HCT116 (cell line): Measurements from ENCODE around the gene DCTN3. TPM values are rescaled to one million over a fixed set of nuclear protein-coding genes. Genes with fewer than 3 reads are reported as not detected.

Source experiments
- ATAC-seq: fragments of 200-7000 bp; cut with Tn5 transposase; 2 replicates; pipeline ENCODE4 v1.9.1; 2020; ENCODE audit warnings: mild to moderate bottlenecking, moderate library complexity
- BruUV-seq: library from RNA; stranded (reverse); fragments of 400-500 nt; replicated peaks from 2 replicates; lab custom pipeline; 2021; lab: Mats Ljungman, UMichigan
- CTCF ChIA-PET: fragments of 300-600 bp; sonication (Branson Sonifier 250); formaldehyde crosslinking; loops from one replicate; lab custom pipeline; 2021; ENCODE audit warnings: antibody characterized with exemption; lab: Charles Lee
- POLR2A ChIA-PET: fragments of 300-600, 350-600 bp; sonication (Branson Sonifier 250); formaldehyde crosslinking; loops from one replicate; lab custom pipeline; 2021; ENCODE audit warnings: antibody characterized with exemption; lab: Charles Lee
- RAD21 ChIA-PET, 2 experiments: fragments of 300-600 bp; sonication (Branson Sonifier 250); formaldehyde crosslinking; loops; one replicate each; lab custom pipeline; 2023; ENCODE audit warnings: low total read pairs in 2 of 2; ENCODE audit not compliant: uncharacterized antibody in 2 of 2, unreplicated experiment in 2 of 2, low non-redundant PET in 1 of 2; lab: Charles Lee
- DNase-seq: peaks from one replicate; pipeline ENCODE4 v3.0.0-alpha.2; 2010; ENCODE audit warnings: low read depth, low spot score
- H2AFZ ChIP-seq: fragments of 200-600 bp; shearing (Covaris generic), sonication (generic); 2 replicates; pipeline ENCODE4 v1.6.1; 2017; ENCODE audit warnings: low read depth, mixed run types, mixed read lengths, antibody characterized with exemption, low read length; ENCODE audit not compliant: poor library complexity, severe bottlenecking
- H3K27ac ChIP-seq: 2 replicates; pipeline ENCODE4 v1.5.1; 2012; ENCODE audit warnings: low read depth, low read length
- H3K27me3 ChIP-seq: fragments of 200-600 bp; sonication (generic); 2 replicates; pipeline ENCODE4 v1.6.1; 2016; ENCODE audit warnings: mixed run types, low read length, mixed read lengths; ENCODE audit not compliant: insufficient read depth
- H3K36me3 ChIP-seq, 2 experiments: fragments of 200-500 bp in 1 of 2; fragments of 200-600 bp in 1 of 2; sonication (Bioruptor generic) in 1 of 2; sonication (generic) in 1 of 2; 2 replicates each; pipeline versions ENCODE4 v1.5.1 to v1.6.1; 2014 to 2016; ENCODE audit warnings: low read length in 2 of 2, inconsistent platforms in 1 of 2, mixed read lengths in 1 of 2, mixed run types in 1 of 2; ENCODE audit not compliant: insufficient read depth in 2 of 2, control insufficient read depth in 1 of 2
- H3K4me1 ChIP-seq, 2 experiments: fragments of 200-600 bp in 1 of 2; sonication (generic) in 1 of 2; 2 replicates each; pipeline versions ENCODE4 v1.5.1 to v1.6.1; 2012 to 2017; ENCODE audit warnings: low read length in 2 of 2, inconsistent platforms in 1 of 2, mild to moderate bottlenecking in 1 of 2, mixed read lengths in 1 of 2, mixed run types in 1 of 2, moderate library complexity in 1 of 2; ENCODE audit not compliant: insufficient read depth in 2 of 2, control insufficient read depth in 1 of 2
- H3K4me2 ChIP-seq: fragments of 200-600 bp; sonication (generic); 2 replicates; pipeline ENCODE4 v1.6.1; 2017; ENCODE audit warnings: mixed run types, low read length, mixed read lengths
- H3K4me3 ChIP-seq, 2 experiments: fragments of 200-600 bp in 1 of 2; sonication (generic) in 1 of 2; replicated peaks in 1 of 2; 2 replicates each; pipeline ENCODE4 v1.5.1; 2011 to 2016; ENCODE audit warnings: low read length in 2 of 2, control low read depth in 1 of 2, low read depth in 1 of 2, mild to moderate bottlenecking in 1 of 2, mixed read lengths in 1 of 2, mixed run types in 1 of 2
- H3K79me2 ChIP-seq: fragments of 200-600 bp; sonication (generic); 2 replicates; pipeline ENCODE4 v1.6.1; 2017; ENCODE audit warnings: mild to moderate bottlenecking, mixed run types, low read length, moderate library complexity, mixed read lengths; ENCODE audit not compliant: insufficient read depth
- H3K9ac ChIP-seq: fragments of 200-600 bp; sonication (generic); 2 replicates; pipeline ENCODE4 v1.6.1; 2016; ENCODE audit warnings: low read length, mixed read lengths
- H3K9me2 ChIP-seq: fragments of 200-600 bp; sonication (generic), shearing (Covaris generic); 2 replicates; pipeline ENCODE4 v1.6.1; 2017; ENCODE audit warnings: mixed run types, mild to moderate bottlenecking, moderate library complexity; ENCODE audit not compliant: insufficient read depth
- H3K9me3 ChIP-seq, 2 experiments: fragments of 200-500 bp in 1 of 2; fragments of 200-600 bp in 1 of 2; sonication (Bioruptor generic) in 1 of 2; sonication (generic) in 1 of 2; 2 replicates each; pipeline ENCODE4 v1.6.1; 2014 to 2017; ENCODE audit warnings: low read length in 2 of 2, mixed read lengths in 2 of 2, inconsistent platforms in 1 of 2, low read depth in 1 of 2, mild to moderate bottlenecking in 1 of 2, mixed run types in 1 of 2, moderate library complexity in 1 of 2; ENCODE audit not compliant: control insufficient read depth in 1 of 2, insufficient read depth in 1 of 2
- H4K20me1 ChIP-seq: fragments of 200-600 bp; sonication (generic), shearing (Covaris generic); 2 replicates; pipeline ENCODE4 v1.6.1; 2017; ENCODE audit warnings: mixed run types, mild to moderate bottlenecking, moderate library complexity; ENCODE audit not compliant: insufficient read depth
- CBX3 ChIP-seq: IDR thresholded peaks from 2 replicates; pipeline ENCODE4 v1.6.1; 2012; ENCODE audit warnings: low read depth
- EGR1 ChIP-seq: IDR thresholded peaks from 2 replicates; pipeline ENCODE4 v1.6.1; 2012; ENCODE audit warnings: low read depth
- YY1 ChIP-seq: IDR thresholded peaks from 2 replicates; pipeline ENCODE4 v1.6.1; 2011; ENCODE audit warnings: low read length, low read depth, moderate library complexity, mild to moderate bottlenecking; ENCODE audit not compliant: insufficient replicate concordance; ENCODE audit errors: extremely low read depth
- intact Hi-C: fragments of 100-400 bp; cut with micrococcal nuclease; formaldehyde crosslinking; loops from 2 replicates; pipeline ENCODE4 v1.10.0; 2022
- total RNA-seq: library from RNA; stranded (reverse); gene quantifications from one replicate; pipeline ENCODE4 v1.2.1, GENCODE V29; 2021; ENCODE audit not compliant: unreplicated experiment
- TF ChIP-seq, protein P1 (sequence below), 3 experiments: fragments of 200-600 bp in 1 of 3; sonication (generic) in 1 of 3; IDR thresholded peaks in 2 of 3; conservative IDR thresholded peaks in 1 of 3; 2 replicates each; pipeline ENCODE4 v1.5.1; 2012 to 2017; ENCODE audit warnings: low read depth in 2 of 3, low read length in 2 of 3, antibody characterized with exemption in 1 of 3, borderline replicate concordance in 1 of 3, control low read depth in 1 of 3, mild to moderate bottlenecking in 1 of 3, mixed read lengths in 1 of 3, mixed run types in 1 of 3, moderate library complexity in 1 of 3; ENCODE audit not compliant: insufficient read depth in 1 of 3

Gene DCTN3
- total RNA-seq, 1 experiment from 2014 or later: 64.0 TPM

DNA sequence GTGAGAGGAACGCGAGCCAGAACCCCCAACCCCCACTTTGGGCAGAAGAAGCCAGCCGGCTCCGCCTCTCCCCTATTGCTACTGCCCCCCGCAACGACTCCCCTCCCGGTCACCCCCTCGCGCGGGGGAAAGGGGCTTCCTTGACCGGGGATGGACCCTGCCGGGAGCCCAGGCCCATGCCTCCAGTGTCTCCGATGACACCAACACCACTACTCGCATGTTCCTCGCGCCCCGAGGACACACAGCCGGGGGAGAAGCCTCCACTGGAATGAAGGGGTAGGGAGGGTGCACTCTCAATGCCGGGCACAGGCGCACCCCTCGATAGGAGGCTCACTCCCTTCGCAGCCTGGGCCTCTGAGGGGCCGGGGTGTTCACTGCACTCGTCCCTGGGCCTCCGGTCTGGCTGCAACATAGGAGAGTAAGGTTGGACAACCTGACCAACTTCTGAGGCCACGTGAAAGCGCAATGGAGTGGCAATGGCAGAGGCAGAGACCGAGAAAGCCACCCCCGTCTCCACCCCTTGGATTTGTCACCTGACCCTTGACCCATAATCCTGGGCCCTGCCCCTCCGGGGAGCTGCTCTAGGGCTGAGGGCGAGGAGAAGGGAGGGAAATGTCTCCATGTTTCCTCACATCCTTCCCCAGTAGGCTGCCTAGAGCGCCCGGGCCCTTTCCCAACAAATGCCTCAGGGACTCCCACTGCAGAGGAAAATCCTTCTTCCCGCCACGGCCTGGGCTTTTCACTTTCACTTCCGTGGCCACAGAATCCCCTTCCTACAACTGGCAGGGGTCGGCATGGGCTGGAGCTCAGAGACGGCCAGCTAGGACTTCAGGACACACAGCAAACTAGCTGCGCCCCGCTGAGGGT, 29.7 kb downstream of the DCTN3 start:
- ATAC-seq (no peak), DNase-seq (no peak)
- Histone ChIP-seq H3K27me3 (peaks cover 13% of the 10 kb centered on the region; the same call in 1 of the 2 replicates), H3K4me2 (no peak overlapping the region), H3K9me2 (no peaks in the 10 kb centered on the region), H3K4me1 (peaks cover 0 to 8% of the 10 kb centered on the region in 2 experiments; a peak in 2 of 4 replicates), H3K9ac (no peak overlapping the region), H3K4me3 (no peak overlapping the region), H3K79me2 (no peaks in the 10 kb centered on the region), H3K36me3 (no peaks in the 10 kb centered on the region), H2AFZ (no peak overlapping the region), H3K9me3 (no peaks in the 10 kb centered on the region), H3K27ac (no peak overlapping the region), H4K20me1 (no peaks in the 10 kb centered on the region)
- ChIA-PET RAD21 (interaction anchor here (1.0 to 2.3 kb wide), 2 partner anchors 43 to 187 kb away, joined by 3 to 8 read pairs; no protein-coding TSS in a partner anchor), POLR2A (no interaction called here), CTCF (interaction anchor here (0.9 to 3.2 kb wide), 8 partner anchors 15 to 259 kb away, joined by 3 to 47 read pairs (median 7); partner anchors contain the start of gene GALT)
- TF ChIP-seq YY1: no peak
- TF ChIP-seq CBX3: no peak
- no peak for TF ChIP-seq EGR1
- TF ChIP-seq, protein P1, sequence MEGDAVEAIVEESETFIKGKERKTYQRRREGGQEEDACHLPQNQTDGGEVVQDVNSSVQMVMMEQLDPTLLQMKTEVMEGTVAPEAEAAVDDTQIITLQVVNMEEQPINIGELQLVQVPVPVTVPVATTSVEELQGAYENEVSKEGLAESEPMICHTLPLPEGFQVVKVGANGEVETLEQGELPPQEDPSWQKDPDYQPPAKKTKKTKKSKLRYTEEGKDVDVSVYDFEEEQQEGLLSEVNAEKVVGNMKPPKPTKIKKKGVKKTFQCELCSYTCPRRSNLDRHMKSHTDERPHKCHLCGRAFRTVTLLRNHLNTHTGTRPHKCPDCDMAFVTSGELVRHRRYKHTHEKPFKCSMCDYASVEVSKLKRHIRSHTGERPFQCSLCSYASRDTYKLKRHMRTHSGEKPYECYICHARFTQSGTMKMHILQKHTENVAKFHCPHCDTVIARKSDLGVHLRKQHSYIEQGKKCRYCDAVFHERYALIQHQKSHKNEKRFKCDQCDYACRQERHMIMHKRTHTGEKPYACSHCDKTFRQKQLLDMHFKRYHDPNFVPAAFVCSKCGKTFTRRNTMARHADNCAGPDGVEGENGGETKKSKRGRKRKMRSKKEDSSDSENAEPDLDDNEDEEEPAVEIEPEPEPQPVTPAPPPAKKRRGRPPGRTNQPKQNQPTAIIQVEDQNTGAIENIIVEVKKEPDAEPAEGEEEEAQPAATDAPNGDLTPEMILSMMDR (IDR thresholded peaks at IDR 0.05 in 2 of 3, conservative IDR thresholded peaks at IDR 0.05 in 1 of 3; ENCODE audit: borderline replicate concordance in 1 of 3, insufficient read depth in 1 of 3, low read depth in 2 of 3, low read length in 2 of 3): no peak
- BruUV-seq: no TSS peak
- intact Hi-C loops: loop anchor here (1.0 to 10.0 kb wide), 4 partner anchors 42 to 186 kb away; no protein-coding TSS in a partner anchor
